Amniotic stem cell (primary cell): ENCODE results near the gene CCDC91.
"Not testable (repeated sequence)": the region's sequence is repeated elsewhere in the genome, so short reads cannot be mapped to it uniquely, and the experiment has no call there.

ENCODE experiments used
- DNase-seq: peaks from one replicate; lab custom pipeline; 2025; lab: John Stamatoyannopoulos, UW

CCDC91 gene

DNA sequence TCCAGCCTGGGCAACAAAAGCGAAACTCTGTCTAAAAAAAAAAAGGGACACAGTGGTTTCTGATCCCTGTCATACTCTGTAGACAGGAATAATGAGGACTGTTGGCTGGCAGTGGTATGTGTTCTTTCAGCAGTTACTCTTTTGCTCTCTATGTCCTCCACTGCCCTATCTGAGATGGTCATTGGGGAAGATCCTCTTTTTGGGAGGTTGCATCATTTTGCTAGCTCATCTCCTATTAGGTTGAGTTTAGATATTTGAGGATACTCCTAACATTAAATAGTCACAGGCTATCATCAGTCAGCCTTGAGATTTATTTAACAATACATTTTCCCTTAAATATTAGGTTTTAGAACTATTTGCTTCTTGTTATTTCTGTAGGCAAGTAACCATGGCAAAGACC lies 5.9 kb upstream of the CCDC91 start:
- DNase-seq, result no peak

DNA sequence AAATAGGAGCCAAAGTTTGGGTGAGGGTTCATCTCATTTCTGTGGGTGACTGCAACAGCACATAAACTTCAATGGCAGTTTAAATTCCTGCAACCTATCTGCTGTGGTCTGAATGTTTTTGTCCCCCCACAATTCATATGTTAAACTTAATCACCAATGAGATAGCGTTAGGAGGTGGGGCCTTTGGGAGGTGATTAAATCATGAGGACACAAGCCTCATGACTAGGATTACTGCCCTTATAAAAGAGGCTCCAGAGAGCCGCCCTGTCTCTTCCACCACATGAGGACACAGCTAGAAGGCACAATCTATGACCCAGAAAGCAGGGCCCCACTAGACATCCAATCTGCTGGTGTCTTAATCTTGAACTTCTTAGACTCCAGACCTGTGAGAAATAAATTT lies 3.8 kb upstream of the CCDC91 start:
- DNase-seq, result no peak

DNA sequence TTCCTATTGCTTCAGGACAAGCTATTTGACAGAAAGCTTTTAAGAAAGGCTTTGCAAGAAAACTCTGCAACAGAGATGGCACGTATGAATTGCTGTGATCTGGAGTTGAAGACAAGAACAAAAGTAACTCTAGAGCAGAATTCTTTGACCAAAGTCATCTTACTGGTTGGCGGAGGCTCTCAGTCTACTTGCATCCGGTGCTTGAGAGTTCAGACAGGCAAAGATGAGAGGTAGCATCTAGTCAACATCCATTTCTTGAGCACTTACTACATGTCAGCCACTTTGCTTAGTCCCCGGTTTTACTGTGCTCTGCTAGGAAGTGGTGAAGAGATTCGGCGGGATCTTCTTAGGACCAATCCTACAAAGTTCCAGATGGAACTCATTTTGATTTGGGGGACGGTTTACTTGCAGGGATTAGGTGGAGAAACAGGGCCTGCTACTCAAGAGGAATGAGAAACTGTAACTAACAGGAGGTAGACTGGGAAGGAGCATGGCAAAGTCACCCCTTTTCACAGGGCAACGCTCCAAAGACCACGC lies 404 bp upstream of the CCDC91 start:
- no peak for DNase-seq

DNA sequence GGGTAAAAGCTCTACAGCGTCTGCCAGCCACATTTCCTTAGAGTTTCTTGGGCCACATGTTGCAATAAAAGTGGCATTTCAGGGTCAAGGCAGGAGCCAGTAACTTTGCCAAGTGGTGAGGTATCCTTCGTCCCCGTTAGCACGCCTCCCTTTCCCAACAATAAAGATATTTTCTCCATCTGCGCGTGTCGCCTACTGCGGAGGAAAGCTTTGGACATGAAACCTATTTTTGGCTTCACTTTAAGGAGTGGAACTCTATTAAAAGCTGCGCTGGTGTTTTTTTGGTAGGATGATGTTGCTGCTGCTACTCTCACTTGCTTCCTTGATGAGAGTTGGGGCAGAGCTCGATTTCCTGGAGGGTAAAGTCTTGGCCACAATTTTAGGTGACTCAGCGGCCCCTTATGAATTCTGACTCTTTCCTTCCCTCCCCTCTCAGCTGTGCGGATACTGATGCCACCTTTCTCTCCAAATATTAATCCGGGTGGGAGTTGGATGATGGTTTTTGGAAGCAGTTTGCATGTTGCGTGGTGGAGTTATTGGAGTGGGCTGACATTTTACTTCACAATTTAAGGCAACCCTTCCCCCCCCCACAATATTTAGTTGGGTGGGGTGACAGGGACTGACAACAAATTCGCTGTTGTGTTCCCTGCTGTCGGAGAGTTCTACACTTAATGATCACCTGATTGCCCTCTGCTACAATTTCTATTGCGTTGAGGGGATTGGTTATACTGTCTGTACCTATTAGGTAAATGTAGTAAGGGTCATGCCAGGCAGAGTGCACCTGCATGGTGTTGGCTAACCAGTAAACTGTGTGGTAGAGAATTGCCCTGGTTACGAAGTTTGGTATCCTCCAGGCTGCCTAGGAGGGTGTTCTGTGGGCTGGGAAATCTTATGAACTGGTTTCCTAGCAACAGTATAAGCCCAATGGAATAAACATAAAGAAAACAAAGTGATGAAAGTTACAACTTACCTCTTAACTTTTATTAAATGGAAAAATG lies 1.1 kb downstream of the CCDC91 start:
- peak; percentile 40 for DNase-seq

DNA sequence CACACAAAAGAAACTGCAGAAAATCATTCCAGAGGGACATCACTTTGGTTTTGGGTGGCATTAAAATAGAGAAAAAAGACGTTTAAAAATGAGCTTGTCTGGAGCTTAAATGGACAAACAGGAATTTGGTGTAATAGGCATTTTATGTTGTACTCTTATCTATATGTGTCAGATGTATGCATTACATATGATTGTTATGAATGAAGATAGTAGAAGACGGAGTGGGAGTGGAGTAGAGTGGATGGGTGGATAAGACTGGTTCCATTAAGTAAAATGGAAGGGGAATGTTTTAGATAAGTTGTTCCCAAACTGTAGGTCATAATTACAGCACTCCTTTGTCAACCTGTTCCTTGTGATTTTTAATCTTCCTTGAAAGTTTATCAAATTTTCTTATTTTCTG lies 1.9 kb downstream of the CCDC91 start:
- no peak for DNase-seq

DNA sequence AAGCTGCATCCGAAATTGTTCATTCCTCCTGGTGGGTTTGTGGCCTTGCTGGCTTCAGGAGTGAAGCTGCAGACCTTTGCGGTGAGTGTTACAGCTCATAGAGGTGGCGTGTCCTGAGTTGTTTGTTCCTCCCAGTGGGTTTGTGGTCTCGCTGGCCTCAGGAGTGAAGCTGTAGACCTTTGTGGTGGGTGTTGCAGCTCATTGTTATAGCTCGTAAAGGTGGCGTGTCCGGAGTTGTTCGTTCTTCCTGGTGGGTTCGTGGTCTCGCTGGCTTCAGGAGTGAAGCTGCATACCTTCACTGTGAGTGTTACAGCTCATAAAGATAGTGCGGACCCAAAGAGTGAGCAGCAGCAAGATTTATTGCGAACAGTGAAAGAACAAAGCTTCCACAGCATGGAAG lies 4.4 kb downstream of the CCDC91 start:
- not testable (repeated sequence) for DNase-seq

DNA sequence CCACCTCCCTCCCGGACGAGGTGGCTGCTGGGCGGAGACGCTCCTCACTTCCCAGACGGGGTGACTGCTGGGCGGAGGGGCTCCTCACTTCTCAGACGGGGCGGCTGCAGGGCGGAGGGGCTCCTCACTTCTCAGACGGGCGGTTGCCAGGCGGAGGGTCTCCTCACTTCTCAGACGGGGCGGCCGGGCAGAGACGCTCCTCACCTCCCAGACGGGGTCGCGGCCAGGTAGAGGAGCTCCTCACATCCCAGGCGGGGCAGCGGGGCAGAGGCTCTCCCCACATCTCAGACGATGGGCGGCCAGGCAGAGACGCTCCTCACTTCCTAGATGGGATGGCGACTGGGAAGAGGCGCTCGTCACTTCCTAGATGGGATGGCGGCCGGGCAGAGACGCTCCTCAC lies 10.9 kb downstream of the CCDC91 start:
- DNase-seq, result not testable (repeated sequence)

DNA sequence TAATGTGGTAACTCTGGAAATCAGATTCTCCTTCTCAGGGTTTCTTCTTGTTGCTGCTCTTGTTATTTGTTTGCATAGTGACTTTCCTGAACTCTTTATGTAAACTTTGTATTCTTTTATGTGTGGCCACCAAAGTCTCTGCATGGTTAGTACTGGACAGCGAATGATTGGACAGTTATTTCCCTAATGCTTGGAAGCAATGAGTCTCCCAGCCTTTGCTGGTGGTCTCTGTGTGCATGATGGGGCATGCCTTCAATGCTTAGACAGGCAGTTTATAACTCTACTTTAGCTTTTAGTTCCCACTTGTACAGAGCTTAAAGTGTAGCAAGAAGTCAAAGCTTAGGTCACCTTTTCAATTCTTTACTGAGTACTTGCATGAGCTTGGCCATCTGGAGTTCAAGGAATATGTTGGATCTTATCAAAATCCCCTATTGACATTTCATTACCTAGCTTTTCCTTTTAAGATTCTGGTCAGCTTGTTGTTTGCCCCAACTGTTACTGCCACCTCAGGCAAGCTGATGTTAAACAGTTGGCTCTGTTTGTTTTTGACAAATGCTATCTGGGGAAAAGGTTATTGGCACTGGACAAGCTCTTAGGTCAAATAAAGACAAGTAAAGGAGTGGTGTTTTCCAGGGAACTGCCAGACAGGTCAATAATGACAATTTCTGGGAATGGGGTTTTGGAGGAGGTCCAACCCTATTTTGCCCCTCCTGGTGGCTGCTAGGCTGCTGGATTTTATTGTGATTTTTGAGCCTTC lies 12.3 kb downstream of the CCDC91 start:
- no peak for DNase-seq

DNA sequence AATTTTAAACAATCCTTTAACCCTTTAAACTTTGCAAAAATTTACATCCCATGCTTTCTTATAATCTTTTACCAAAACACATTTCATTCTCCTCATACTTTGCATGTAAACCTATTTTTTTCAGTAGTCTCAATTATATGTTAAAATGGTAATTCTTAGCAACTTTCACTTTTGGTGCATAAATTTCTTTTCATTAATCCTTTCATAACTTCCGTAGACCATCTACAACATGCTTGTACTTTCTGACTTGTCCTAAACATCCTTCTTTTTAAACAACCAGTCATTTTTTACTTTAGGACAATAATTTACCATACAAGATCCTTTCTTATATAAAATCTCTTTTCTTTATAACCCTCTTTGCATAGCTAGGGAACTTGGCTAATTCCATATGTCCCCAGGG lies 19.5 kb downstream of the CCDC91 start:
- DNase-seq, result no peak

DNA sequence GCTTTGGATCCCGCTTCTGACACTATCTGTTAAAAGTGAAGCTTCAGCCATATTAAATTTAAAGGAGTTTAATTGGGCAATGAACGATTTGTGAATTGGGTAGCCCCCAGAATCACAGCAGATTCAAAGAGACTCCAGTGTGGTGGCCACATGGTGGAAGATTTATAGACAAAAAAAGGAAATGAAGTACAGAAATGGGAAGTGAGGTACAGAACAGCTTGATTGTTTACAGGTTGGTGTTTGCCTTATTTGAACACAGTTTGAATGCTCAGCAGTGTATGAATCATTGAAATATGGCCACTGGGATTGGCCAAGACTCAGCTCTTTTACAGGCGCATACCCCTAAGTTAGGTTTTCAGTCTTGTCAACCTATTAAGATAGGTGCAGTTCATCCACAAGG lies 21.9 kb downstream of the CCDC91 start:
- no peak for DNase-seq

DNA sequence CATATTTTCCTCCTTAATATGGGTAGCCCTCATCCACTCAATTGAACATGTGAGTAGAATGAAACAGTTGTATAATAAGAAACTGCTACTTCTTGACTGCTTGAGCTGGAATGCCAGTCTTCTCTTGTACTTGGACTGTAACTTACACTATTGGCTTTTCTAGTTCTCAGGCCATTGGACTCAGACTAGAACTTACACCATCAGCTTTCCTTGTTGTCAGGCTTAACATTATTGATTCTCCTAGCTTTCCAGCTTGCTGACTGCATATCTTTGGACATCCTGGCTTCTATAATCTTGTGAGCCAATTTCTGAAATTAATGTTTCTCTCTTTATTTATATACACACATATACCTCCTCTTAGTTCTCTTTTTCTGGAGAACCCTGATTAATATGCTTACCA lies 24.8 kb downstream of the CCDC91 start:
- no peak for DNase-seq

DNA sequence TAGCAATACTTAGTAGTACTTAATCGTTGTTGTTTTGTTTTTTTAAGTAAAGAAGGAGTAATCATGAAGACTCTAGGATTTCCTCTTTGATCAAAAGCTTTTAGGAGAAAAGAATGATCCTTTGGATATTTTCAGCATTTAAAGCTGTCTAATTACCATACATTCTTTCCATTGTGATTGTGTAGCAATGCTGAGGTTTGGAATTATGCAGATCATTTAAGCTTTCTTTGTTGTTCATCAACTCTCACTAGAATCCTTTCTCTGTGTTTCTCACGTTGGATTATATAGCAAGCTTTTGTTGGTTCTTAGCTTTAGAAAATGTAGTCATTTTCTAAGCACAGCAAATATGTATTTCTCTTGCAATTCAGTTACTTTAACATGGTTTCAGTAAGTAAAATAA lies 25.8 kb downstream of the CCDC91 start:
- no peak for DNase-seq

DNA sequence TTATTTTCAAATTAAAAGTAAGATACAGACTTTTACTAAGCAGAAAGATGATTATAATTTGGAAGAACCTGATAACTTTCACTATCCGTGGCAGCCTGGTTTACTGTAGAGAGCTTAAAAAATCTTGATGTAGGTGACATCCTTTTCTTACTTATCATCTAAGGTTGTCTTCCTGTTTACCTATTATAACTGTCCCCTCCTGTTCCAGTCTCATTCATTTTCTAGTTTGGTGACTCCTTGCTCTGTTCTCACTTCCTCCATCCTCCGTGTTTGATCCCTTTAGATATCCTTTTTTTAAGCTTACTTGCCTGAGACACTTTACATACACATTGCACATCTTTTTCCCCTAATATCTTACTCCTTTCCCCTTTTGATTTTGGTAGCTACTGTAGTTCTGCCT lies 27.5 kb downstream of the CCDC91 start:
- no peak for DNase-seq

DNA sequence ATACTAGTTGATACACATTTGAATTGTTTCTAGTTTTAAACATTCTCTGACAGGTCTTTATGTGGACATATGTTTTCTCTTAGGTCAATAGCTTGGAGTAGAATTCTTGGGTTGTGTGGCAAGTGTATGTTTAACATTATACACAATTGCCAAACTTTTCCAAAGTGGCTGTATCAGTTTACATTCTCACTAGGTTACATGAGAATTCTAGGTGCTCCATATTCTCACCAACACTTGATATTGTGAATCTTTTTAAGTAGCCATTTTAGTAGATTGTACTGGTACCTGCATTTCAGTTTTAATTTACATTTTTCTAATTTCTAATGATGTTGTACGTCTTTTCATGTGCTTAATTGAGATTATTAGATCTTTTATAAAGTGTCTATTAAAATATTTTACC lies 28.6 kb downstream of the CCDC91 start:
- DNase-seq, result no peak

DNA sequence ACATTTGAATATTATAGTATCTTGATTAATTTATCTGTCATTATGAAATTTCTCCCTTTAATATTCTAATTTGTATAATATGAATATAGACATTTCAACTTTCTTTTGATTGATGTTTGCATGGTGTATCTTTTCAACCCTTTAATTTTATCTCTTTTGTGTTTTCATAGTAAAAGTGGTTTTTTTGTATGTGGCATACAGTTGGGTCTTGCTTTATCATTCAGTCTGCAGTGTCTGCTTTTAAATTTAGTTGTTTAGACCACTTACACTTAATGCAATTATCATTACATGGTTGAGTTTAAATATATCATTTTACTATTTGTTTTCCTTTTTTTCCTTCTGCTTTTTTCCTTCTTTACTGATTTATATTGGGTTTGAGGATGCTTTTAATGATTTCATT lies 29.6 kb downstream of the CCDC91 start:
- DNase-seq, result no peak

DNA sequence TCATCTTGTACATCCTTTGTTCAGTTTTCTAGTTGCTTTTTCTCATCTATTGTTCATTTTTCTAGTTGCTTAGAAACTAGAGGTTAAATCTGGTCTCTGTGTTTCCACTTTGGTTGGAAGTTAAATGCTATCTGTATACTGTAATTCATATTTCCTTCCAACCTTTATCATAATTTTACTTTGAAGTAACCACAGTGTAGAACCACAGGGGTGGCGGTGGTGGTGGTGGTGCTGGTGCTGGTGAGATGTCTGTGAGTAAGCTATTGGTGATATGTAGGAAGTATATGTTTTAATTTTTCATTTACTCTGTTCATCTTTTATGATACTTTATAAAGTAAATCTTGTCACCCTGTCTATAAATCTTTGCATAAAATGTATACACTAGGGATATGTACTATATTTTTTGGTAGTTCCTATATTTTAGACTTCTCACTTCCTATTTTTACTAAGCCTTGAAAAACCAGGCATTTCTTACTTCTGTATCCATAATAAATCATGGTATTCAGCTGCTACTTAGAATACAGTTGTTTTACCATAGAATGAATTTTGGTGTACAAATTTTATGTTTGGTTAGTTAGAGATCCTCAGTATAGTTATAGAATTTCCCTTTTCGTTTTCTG lies 31.9 kb downstream of the CCDC91 start:
- no peak for DNase-seq

DNA sequence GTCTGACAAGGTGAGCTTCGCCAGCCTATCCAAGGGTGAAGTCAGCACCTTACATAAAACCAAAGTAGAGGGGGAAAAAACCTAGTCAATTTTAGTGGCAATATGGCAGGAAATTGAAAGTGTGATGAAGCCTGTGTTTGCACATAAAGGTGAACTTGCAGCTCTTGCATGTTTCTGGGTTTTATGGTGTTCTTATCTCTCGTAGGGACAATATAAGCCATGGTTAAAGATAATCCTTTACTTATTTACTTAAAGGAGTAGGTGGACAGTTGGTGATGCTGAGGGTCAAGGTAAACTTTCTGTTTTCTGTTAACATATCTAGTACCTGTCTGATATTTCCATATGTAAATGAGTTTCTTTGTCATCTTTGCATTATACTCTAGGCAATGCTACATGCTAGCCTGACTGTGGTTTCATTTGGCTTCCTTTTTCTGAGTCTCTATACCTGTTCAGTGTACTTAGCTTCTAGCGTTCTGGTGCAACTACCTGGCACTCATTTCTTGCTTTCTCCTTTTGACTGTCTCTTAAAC lies 32.8 kb downstream of the CCDC91 start:
- no peak for DNase-seq

DNA sequence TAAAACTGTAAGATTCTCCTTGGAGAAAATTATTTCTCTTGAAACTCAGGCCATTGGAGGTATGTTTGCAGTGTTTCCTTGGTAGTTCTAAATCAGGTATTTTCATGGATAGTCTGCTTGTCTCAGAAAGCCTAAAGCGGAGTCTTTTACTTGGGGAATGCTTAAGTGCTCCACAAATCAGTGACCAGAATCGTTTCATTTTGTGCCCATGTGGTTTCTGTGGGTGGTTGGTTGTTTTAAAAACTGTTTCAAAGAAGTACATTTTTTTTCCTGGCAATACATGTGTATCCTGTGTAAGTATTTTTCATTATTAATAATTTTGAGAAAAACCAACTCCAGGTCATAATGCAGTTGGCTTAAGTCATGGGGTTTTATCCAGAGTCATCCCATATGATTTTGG lies 33.6 kb downstream of the CCDC91 start:
- DNase-seq, result no peak

DNA sequence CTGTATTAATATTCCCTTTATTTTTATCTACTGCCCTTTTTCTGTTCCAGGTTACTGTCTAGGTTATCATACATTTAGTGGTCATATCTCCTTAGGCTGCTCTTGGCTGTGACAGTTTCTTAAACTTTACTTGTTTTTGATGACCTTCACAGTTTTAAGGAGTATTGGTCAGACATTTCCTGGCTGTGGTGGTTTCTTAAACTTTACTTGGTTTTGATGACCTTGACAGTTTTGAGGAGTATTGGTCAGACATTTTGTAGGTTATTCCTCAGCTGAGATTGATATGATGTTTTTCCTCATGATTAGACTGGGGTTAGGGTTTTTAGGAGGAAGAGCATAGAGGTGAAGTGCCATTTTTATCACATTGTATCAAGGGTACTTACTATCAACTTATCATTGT lies 36.4 kb downstream of the CCDC91 start:
- no peak for DNase-seq

DNA sequence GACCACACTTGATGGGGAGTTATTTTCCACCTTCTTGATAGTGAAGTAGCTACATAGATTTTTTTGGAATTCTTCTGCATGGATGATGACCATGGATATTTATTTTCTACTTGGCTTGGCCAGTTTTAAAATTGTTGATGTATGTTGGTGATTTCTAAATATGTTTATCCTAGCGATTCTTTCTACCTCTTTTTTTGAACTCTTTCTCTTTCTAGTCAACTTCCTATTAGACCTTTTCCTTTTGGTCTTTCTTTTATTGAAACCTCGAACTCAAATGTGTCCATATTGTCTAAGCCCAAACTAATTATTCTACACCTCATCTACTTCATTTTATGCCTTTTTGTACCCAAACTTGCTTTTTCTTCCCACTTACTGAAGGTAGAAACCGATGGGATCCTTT lies 37.0 kb downstream of the CCDC91 start:
- DNase-seq, result no peak

DNA sequence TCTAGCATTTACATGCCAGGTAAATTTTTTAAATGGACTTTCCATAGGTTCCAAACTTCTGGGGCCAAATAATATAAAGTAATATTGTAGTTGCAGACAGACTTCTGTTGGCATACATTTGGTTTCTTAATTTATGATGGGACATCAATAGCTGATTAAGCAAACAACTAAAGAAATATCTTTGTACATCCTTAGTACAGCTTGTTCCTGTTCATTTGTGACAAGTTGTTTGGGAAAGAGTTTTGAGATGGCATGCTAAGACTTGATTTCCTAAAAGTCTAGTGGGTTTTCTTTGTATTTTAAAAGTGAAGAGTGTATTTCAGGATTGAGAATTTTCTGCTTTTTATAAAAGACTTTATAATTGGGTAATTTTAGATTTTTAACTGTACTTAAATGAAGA lies 41.0 kb downstream of the CCDC91 start:
- no peak for DNase-seq

DNA sequence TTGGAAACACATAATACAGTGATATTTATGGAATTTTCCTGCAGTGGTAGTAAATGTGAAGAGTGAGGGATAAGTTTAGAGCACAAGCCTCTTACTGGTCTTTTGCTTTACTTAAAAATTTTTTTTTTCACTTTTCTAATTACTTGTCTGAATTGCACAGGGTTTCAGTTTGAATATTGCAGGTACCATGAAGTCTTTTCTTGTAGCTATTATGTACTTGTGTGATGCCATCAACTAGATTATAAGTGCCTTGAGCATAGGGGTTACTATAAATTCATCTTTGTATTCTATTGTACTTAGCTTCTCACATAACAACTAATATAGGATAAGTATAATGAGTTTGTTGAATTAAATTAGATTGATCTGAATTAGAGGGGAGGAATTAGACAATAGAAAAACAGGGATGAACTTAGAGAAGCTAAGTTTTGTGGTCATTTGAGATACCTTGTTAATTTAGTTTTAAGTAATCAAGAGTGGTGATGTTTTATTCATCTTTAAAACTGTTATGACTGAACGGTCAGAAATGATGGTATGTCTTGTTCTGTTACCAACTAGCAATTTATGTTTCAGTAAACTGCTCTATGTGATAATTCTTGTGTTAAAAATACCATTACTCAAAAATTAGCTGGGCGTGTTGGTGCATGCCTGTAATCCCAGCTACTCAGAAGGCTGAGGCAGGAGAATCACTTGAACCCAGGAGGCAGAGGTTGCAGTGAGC lies 42.1 kb downstream of the CCDC91 start:
- no peak for DNase-seq
